SH-SY5Y (cell line): ENCODE measurements around the gene TMEM14B.

Experiments
- GATA2 ChIP-seq: IDR thresholded peaks from 2 replicates; pipeline ENCODE4 v1.6.1; 2011; ENCODE audit warnings: mild to moderate bottlenecking, low read depth, low read length
- GATA3 ChIP-seq: IDR thresholded peaks from 2 replicates; pipeline ENCODE4 v1.6.1; 2011; ENCODE audit warnings: low read depth, mild to moderate bottlenecking, low read length, moderate library complexity

- TF ChIP-seq GATA3 (no peak), GATA2 (no peak)
Observed at GRCh38 chr6:10740061-10740460, 7.5 kb upstream of the TMEM14B start.
